Activated CD8-positive, alpha-beta memory T cell treated with anti-CD3 and anti-CD28 coated beads, Interleukin-2, amount 50 U/mL, for 1 hour (primary cell): Measurements from ENCODE around the gene PRDM4.

Experiments
- DNase-seq: peaks from one replicate; pipeline ENCODE4 v3.0.0-alpha.2; 2020; ENCODE audit errors: extremely low read depth

PRDM4 gene

GRCh38 chr12:107760809-107761501 is at the start of gene PRDM4:
PRDM4 (minus strand) TSS chr12:107761137; CDS start chr12:107760515, 622 bp downstream.
- peak; percentile 66 for DNase-seq

- DNase-seq: no peak
These were observed 46.7 kb upstream of the PRDM4 start for GRCh38 chr12:107807471-107808150.

- no peak for DNase-seq
These were observed 44.7 kb upstream of the PRDM4 start for GRCh38 chr12:107805488-107806180.

- DNase-seq: no peak
These were observed 42.2 kb upstream of the PRDM4 start for GRCh38 chr12:107803092-107803491.

- no peak for DNase-seq
These were observed 40.2 kb upstream of the PRDM4 start for GRCh38 chr12:107801150-107801549.

GRCh38 chr12:107798580-107798979 is 37.6 kb upstream of the PRDM4 start:
- DNase-seq: no peak

GRCh38 chr12:107794451-107794850 is 33.5 kb upstream of the PRDM4 start:
- no peak for DNase-seq

GRCh38 chr12:107791465-107792089 is 30.6 kb upstream of the PRDM4 start:
- DNase-seq: no peak

- DNase-seq: no peak
These were observed 27.9 kb upstream of the PRDM4 start for GRCh38 chr12:107788690-107789458.

- DNase-seq: no peak
These were observed 27.3 kb upstream of the PRDM4 start for GRCh38 chr12:107788281-107788680.

GRCh38 chr12:107783406-107784376 is 22.8 kb upstream of the PRDM4 start:
- no peak for DNase-seq

- DNase-seq: no peak
These were observed 21.1 kb upstream of the PRDM4 start for GRCh38 chr12:107782067-107782466.

- DNase-seq: no peak
These were observed 19.4 kb upstream of the PRDM4 start for GRCh38 chr12:107780298-107780697.

- no peak for DNase-seq
These were observed 18.3 kb upstream of the PRDM4 start for GRCh38 chr12:107779077-107779831.

GRCh38 chr12:107778383-107779025 is 17.6 kb upstream of the PRDM4 start:
- no peak for DNase-seq

- no peak for DNase-seq
These were observed 15.2 kb upstream of the PRDM4 start for GRCh38 chr12:107776171-107776570.

GRCh38 chr12:107775093-107775721 is 14.3 kb upstream of the PRDM4 start:
- DNase-seq: no peak

GRCh38 chr12:107774349-107775029 is 13.6 kb upstream of the PRDM4 start, which contains the start of gene ASCL4:
ASCL4 (plus strand) TSS chr12:107774704; CDS start chr12:107775219, 515 bp downstream.
- no peak for DNase-seq
